DOHH2 (cell line): ENCODE data around the gene IRS1.
A peak's percentile ranks its signal among the peaks of the same experiment; 100 is the strongest.

Source experiments
- H3F3A ChIP-seq: fragments of 200-600 bp; sonication (generic), shearing (Covaris generic); 2 replicates; pipeline ENCODE4 v1.6.0; 2016; ENCODE audit warnings: antibody characterized with exemption, mild to moderate bottlenecking; ENCODE audit not compliant: control insufficient read depth, insufficient read depth
- H3K27ac ChIP-seq: fragments of 200-600 bp; sonication (generic); 2 replicates; pipeline ENCODE4 v1.5.1; 2014; ENCODE audit warnings: low read depth, mild to moderate bottlenecking, low read length, moderate library complexity
- H3K27me3 ChIP-seq: fragments of 200-600 bp; sonication (generic); 2 replicates; pipeline ENCODE4 v1.6.1; 2014; ENCODE audit warnings: mild to moderate bottlenecking, low read length, mixed read lengths; ENCODE audit not compliant: control insufficient read depth
- H3K36me3 ChIP-seq: fragments of 200-600 bp; sonication (generic); 2 replicates; pipeline ENCODE4 v1.6.1; 2014; ENCODE audit warnings: mild to moderate bottlenecking, low read length, moderate library complexity, mixed read lengths; ENCODE audit not compliant: control insufficient read depth
- H3K4me1 ChIP-seq: fragments of 200-600 bp; sonication (generic); 2 replicates; pipeline ENCODE4 v1.6.1; 2014; ENCODE audit warnings: mild to moderate bottlenecking, low read length, mixed read lengths; ENCODE audit not compliant: control insufficient read depth
- H3K4me2 ChIP-seq: fragments of 200-600 bp; sonication (generic); 2 replicates; pipeline ENCODE4 v1.6.0; 2014; ENCODE audit warnings: mild to moderate bottlenecking, low read length, moderate library complexity
- H3K4me3 ChIP-seq: fragments of 200-600 bp; sonication (generic); 2 replicates; pipeline ENCODE4 v1.5.1; 2014; ENCODE audit warnings: mild to moderate bottlenecking, low read length, mixed read lengths
- H3K79me2 ChIP-seq: fragments of 200-600 bp; sonication (generic); 2 replicates; pipeline ENCODE4 v1.6.1; 2014; ENCODE audit warnings: mild to moderate bottlenecking, low read length, mixed read lengths; ENCODE audit not compliant: control insufficient read depth
- H3K9me2 ChIP-seq: fragments of 200-600 bp; sonication (generic); replicated peaks from 2 replicates; pipeline ENCODE4 v1.6.1; 2014; ENCODE audit warnings: mild to moderate bottlenecking, low read length, mixed read lengths; ENCODE audit not compliant: control insufficient read depth
- H3K9me3 ChIP-seq: fragments of 200-600 bp; sonication (generic); 2 replicates; pipeline ENCODE4 v1.6.1; 2014; ENCODE audit warnings: antibody characterized with exemption, low read length, mixed read lengths; ENCODE audit not compliant: control insufficient read depth, insufficient read depth
- H4K20me1 ChIP-seq: fragments of 200-600 bp; sonication (generic); 2 replicates; pipeline ENCODE4 v1.6.0; 2014; ENCODE audit warnings: low read depth, mild to moderate bottlenecking, antibody characterized with exemption, low read length, moderate library complexity; ENCODE audit not compliant: control insufficient read depth, insufficient read depth
- EZH2phosphoT487 ChIP-seq: fragments of 200-600 bp; sonication (generic); IDR thresholded peaks from 2 replicates; pipeline ENCODE4 v1.6.1; 2017; ENCODE audit warnings: borderline replicate concordance, mild to moderate bottlenecking, antibody characterized with exemption, low read length, moderate library complexity, mixed read lengths
- TF ChIP-seq, protein P1 (sequence below): fragments of 200-600 bp; sonication (generic); IDR thresholded peaks from one replicate; pipeline ENCODE4 v1.5.1; 2014; ENCODE audit warnings: antibody characterized with exemption, mild to moderate bottlenecking, low read depth, low read length; ENCODE audit not compliant: poor library complexity, severe bottlenecking

The IRS1 gene

DNA sequence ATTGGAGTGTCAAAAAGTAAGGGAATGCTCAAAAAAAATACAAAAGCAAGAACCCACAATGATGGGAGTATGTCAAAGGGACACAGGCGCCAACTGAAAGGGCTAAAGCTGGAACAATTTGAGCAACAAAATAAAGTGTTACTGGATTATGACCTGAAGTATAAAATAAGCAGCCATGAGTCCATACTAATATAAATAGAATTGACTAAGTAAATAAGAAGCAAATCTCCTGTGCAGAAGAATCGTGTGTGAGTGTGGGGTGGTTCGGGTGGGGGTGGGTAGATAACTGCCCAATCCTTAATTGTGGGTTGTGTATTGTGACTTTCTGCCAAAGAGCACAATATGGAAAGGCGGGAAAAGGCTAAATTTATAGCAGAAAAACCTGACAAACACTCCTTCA lies 23.5 kb downstream of the IRS1 start:
- H3K79me2 ChIP-seq, result peaks cover 7% of the 10 kb centered on the region; the same call in 1 of the 2 replicates
- no peak overlapping the region for H3K27ac ChIP-seq
- H3K4me1 ChIP-seq, result peaks cover 54% of the 10 kb centered on the region
- no peaks in the 10 kb centered on the region for H3K9me2 ChIP-seq
- H3K27me3 ChIP-seq, result no peaks in the 10 kb centered on the region
- 0 out of 2 replicates have a peak, but pooled peaks cover 3% of the 10 kb centered on the region for H3K36me3 ChIP-seq
- H3K4me3 ChIP-seq, result no peak overlapping the region
- H4K20me1 ChIP-seq, result no peaks in the 10 kb centered on the region
- H3F3A ChIP-seq, result peaks cover 18% of the 10 kb centered on the region
- no peaks in the 10 kb centered on the region for H3K9me3 ChIP-seq
- no peak overlapping the region for H3K4me2 ChIP-seq
- no peak for TF ChIP-seq EZH2phosphoT487
- TF ChIP-seq, protein P1, sequence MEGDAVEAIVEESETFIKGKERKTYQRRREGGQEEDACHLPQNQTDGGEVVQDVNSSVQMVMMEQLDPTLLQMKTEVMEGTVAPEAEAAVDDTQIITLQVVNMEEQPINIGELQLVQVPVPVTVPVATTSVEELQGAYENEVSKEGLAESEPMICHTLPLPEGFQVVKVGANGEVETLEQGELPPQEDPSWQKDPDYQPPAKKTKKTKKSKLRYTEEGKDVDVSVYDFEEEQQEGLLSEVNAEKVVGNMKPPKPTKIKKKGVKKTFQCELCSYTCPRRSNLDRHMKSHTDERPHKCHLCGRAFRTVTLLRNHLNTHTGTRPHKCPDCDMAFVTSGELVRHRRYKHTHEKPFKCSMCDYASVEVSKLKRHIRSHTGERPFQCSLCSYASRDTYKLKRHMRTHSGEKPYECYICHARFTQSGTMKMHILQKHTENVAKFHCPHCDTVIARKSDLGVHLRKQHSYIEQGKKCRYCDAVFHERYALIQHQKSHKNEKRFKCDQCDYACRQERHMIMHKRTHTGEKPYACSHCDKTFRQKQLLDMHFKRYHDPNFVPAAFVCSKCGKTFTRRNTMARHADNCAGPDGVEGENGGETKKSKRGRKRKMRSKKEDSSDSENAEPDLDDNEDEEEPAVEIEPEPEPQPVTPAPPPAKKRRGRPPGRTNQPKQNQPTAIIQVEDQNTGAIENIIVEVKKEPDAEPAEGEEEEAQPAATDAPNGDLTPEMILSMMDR, result no peak

DNA sequence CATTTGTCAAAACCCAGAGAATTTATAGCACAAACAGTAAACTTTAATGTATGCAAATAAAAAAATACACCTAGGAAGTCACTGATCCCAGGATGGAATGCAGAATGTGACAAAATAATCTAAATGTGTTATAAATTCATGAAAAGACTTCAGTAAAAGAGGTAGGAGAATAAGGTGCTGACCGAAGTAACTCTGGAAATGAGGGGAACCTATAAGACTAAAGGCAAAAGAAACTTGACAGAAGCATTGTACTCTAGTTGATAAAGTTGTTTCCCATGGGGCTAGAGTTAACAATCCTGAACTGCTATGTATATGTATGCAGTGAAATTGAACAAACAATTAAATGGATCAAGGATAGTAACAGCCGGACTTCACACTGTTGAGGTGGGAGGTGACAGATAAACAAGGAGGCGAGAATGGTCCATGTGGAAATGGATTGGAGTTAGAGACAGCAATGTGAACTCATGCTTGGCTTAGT lies 24.5 kb downstream of the IRS1 start:
- Histone ChIP-seq H3K36me3 (0 out of 2 replicates have a peak, but pooled peaks cover 3% of the 10 kb centered on the region), H3F3A (peaks cover 18% of the 10 kb centered on the region), H3K9me3 (no peaks in the 10 kb centered on the region), H3K9me2 (no peaks in the 10 kb centered on the region), H3K4me1 (peaks cover 56% of the 10 kb centered on the region), H3K27me3 (no peaks in the 10 kb centered on the region), H4K20me1 (no peaks in the 10 kb centered on the region), H3K79me2 (peaks cover 7% of the 10 kb centered on the region; the same call in 1 of the 2 replicates), H3K4me3 (no peak overlapping the region), H3K27ac (no peak overlapping the region), H3K4me2 (no peak overlapping the region)
- TF ChIP-seq EZH2phosphoT487, result no peak
- TF ChIP-seq, protein P1, result no peak

DNA sequence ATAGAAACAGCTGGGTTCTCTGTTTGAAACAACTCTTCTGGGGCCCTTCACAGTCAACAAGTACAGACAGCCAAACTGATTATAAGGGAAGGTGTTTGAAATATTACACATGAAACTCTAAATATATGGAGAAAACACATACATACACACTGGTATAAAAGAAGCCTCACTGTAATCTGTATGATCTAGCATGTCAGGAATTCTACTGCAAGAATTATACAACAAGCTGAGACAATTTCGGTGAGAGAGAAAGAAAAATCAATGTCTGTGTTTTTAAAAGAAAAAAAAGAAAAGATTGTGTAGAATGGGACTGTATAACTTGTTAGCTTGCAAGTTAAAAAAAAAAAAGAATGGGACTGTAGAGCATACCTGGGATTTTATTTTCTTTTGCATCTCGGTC lies 26.3 kb downstream of the IRS1 start:
- peak overlapping the region; percentile 64 for H3K4me2 ChIP-seq
- H3F3A ChIP-seq, result peaks cover 18% of the 10 kb centered on the region

More for the DNA sequence above, 26.3 kb downstream of the IRS1 start:
- H3K9me2 ChIP-seq, result no peaks in the 10 kb centered on the region
- H3K27me3 ChIP-seq, result no peaks in the 10 kb centered on the region
- H3K9me3 ChIP-seq, result no peaks in the 10 kb centered on the region
- peaks cover 7% of the 10 kb centered on the region for H3K79me2 ChIP-seq
- peak overlapping the region; percentile 51 for H3K4me3 ChIP-seq
- H3K4me1 ChIP-seq, result peaks cover 51% of the 10 kb centered on the region
- 0 out of 2 replicates have a peak, but pooled peaks cover 3% of the 10 kb centered on the region for H3K36me3 ChIP-seq
- no peaks in the 10 kb centered on the region for H4K20me1 ChIP-seq
- peak overlapping the region; percentile 73 for H3K27ac ChIP-seq
- TF ChIP-seq EZH2phosphoT487, result no peak
- TF ChIP-seq, protein P1, result no peak
